HL-60 (cell line): ENCODE data around the gene MGP.

Experiments
- DNase-seq, 2 experiments: peaks; one replicate each; pipeline ENCODE4 v3.0.0-alpha.2; 2010 to 2020; ENCODE audit warnings: low read depth in 1 of 2, low spot score in 1 of 2
- H3K27ac ChIP-seq: fragments of 250-450 bp; sonication (Bioruptor Pico); replicated peaks from 2 replicates; pipeline ENCODE4 v1.5.1; 2020; ENCODE audit warnings: mild to moderate bottlenecking, moderate library complexity
- H3K27me3 ChIP-seq: fragments of 250-450 bp; sonication (Bioruptor Pico); 2 replicates; pipeline ENCODE4 v1.5.1; 2021; ENCODE audit warnings: mild to moderate bottlenecking, moderate library complexity; ENCODE audit not compliant: insufficient read depth, poor library complexity, severe bottlenecking
- H3K4me3 ChIP-seq: replicated peaks from 2 replicates; pipeline ENCODE4 v1.5.1; 2011; ENCODE audit warnings: mild to moderate bottlenecking, control low read depth, low read length; ENCODE audit not compliant: insufficient read depth
- GABPA ChIP-seq: IDR thresholded peaks from 2 replicates; pipeline ENCODE4 v1.6.1; 2012; ENCODE audit warnings: low read depth
- POLR2AphosphoS5 ChIP-seq: IDR thresholded peaks from 2 replicates; pipeline ENCODE4 v1.6.1; 2012; ENCODE audit warnings: low read depth
- SPI1 ChIP-seq: IDR thresholded peaks from 2 replicates; pipeline ENCODE4 v1.6.1; 2012; ENCODE audit warnings: low read depth, mild to moderate bottlenecking, borderline replicate concordance
- TF ChIP-seq, protein P1 (sequence below): IDR thresholded peaks from one replicate; pipeline ENCODE4 v1.5.1; 2011; ENCODE audit warnings: low read length, control low read depth, inconsistent platforms; ENCODE audit not compliant: insufficient read depth
- TF ChIP-seq, protein P2 (sequence below): IDR thresholded peaks from 2 replicates; pipeline ENCODE4 v1.6.1; 2012; ENCODE audit warnings: low read depth; ENCODE audit not compliant: insufficient replicate concordance

Gene MGP

DNA sequence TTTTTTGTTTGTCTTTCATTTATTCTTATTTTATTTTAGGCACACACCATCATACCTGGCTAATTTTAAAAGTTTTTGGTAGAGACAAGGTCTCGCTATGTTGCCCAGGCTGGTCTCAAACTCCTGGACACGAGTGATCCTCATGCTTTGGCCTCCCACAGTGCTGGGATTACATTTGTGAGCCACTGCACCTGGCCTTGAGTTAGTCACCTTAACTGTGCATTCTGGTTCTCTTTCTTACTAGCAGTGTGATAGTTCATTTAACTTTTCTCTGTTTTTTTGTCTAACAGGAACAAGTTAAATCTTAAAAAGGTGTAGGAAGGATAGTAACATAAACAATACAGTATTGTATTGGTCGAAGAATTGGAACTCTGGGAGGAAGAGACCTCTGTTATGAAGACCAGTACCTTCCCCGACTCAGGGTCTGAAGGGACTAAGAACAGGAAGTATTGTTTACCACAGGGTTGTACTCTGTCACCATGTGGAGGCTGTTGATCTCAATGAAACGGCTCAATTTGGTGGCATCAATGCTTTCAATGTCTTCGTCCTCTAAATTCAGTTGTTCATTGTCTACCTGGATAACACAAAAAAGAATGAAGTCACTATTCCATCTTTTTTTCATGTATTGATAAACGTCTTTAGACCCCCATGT is 34.9 kb upstream of the MGP start:
- TF ChIP-seq POLR2AphosphoS5 = no peak
- TF ChIP-seq, protein P1, sequence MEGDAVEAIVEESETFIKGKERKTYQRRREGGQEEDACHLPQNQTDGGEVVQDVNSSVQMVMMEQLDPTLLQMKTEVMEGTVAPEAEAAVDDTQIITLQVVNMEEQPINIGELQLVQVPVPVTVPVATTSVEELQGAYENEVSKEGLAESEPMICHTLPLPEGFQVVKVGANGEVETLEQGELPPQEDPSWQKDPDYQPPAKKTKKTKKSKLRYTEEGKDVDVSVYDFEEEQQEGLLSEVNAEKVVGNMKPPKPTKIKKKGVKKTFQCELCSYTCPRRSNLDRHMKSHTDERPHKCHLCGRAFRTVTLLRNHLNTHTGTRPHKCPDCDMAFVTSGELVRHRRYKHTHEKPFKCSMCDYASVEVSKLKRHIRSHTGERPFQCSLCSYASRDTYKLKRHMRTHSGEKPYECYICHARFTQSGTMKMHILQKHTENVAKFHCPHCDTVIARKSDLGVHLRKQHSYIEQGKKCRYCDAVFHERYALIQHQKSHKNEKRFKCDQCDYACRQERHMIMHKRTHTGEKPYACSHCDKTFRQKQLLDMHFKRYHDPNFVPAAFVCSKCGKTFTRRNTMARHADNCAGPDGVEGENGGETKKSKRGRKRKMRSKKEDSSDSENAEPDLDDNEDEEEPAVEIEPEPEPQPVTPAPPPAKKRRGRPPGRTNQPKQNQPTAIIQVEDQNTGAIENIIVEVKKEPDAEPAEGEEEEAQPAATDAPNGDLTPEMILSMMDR = no peak
- TF ChIP-seq GABPA = no peak
- TF ChIP-seq, protein P2, sequence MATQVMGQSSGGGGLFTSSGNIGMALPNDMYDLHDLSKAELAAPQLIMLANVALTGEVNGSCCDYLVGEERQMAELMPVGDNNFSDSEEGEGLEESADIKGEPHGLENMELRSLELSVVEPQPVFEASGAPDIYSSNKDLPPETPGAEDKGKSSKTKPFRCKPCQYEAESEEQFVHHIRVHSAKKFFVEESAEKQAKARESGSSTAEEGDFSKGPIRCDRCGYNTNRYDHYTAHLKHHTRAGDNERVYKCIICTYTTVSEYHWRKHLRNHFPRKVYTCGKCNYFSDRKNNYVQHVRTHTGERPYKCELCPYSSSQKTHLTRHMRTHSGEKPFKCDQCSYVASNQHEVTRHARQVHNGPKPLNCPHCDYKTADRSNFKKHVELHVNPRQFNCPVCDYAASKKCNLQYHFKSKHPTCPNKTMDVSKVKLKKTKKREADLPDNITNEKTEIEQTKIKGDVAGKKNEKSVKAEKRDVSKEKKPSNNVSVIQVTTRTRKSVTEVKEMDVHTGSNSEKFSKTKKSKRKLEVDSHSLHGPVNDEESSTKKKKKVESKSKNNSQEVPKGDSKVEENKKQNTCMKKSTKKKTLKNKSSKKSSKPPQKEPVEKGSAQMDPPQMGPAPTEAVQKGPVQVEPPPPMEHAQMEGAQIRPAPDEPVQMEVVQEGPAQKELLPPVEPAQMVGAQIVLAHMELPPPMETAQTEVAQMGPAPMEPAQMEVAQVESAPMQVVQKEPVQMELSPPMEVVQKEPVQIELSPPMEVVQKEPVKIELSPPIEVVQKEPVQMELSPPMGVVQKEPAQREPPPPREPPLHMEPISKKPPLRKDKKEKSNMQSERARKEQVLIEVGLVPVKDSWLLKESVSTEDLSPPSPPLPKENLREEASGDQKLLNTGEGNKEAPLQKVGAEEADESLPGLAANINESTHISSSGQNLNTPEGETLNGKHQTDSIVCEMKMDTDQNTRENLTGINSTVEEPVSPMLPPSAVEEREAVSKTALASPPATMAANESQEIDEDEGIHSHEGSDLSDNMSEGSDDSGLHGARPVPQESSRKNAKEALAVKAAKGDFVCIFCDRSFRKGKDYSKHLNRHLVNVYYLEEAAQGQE = no peak
- no peak for TF ChIP-seq SPI1

DNA sequence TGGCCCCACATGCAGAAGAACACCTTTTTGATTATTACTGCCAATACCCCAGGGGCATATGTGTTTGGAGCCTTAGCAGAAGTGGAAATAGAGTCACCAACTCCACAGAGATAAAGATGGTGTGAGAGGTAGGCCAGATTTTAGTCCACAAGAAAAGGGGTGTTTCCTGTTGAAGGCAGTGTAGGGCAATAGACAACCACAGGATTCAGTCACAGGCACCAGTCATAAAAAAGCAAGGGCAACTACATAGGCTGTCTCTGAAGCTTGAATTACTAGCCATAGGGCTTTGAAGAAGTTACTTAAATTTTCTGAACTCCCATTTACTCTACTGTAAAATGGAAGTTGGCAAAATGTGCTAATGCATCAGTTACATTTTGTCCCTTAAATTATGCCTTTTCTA is 33.8 kb upstream of the MGP start:
- TF ChIP-seq, protein P1 = no peak
- Histone ChIP-seq H3K4me3 (no peak overlapping the region), H3K27me3 (no peaks in the 10 kb centered on the region), H3K27ac (no peak overlapping the region)
- DNase-seq = no peak

More for the DNA sequence above, 34.9 kb upstream of the MGP start:
- Histone ChIP-seq H3K27ac (no peak overlapping the region), H3K27me3 (no peaks in the 10 kb centered on the region), H3K4me3 (no peak overlapping the region)
- peak in 1 of 2 experiments; percentile 29 for DNase-seq

DNA sequence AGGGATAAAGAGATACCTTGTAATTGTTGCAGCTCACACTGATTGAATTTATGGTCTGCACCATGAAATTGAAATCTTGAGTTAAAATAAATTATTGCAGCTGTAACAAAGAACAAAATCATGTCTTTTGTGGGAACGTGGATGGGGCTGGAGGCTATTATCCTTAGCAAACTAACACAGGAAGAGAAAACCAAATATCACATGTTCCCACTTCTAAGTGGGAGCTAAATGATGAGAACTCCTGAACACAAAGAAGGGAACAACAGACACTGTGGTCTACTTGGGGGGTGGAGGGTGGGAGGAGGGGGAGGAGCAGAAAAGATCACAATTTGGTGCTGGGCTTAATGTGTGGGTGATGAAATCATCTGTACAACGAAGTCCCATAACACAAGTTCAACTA is 30.1 kb upstream of the MGP start:
- DNase-seq = no peak
- TF ChIP-seq POLR2AphosphoS5 = no peak
- Histone ChIP-seq H3K4me3 (no peak overlapping the region), H3K27ac (no peak overlapping the region), H3K27me3 (no peaks in the 10 kb centered on the region)

DNA sequence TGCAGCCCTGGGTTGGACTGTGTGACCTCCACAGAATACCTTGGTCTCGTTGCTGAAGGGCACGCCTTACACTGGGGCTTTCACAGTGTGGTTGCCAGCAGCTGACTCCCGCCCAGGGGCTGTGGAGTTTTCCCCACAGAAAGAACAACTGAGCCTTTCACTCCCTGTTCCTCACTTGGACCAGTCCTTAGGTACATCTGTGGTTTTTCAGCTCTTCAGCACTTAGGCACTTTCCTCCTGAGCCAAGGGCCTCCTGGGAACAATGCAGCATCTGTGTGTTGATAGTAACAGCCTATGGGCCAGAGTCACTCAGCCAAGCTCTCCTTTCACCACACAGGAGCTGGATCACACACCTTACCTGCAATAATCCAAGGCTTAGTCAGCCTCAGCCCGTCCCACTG is 27.7 kb upstream of the MGP start:
- no peak for TF ChIP-seq POLR2AphosphoS5
- no peak for TF ChIP-seq GABPA
- TF ChIP-seq, protein P1 = no peak
- no peak for TF ChIP-seq SPI1
- TF ChIP-seq, protein P2 = no peak
- Histone ChIP-seq H3K4me3 (no peak overlapping the region), H3K27ac (no peak overlapping the region), H3K27me3 (no peaks in the 10 kb centered on the region)
- no peak for DNase-seq
